DND-41 (cell line): ENCODE measurements around the gene OR12D3.
"Not testable (repeated sequence)": the region's sequence is repeated elsewhere in the genome, so short reads cannot be mapped to it uniquely, and the experiment has no call there.

Experiments used
- ATAC-seq: fragments of 200-7000 bp; cut with Tn5 transposase; 3 replicates; pipeline ENCODE4 v1.9.1; 2021; ENCODE audit warnings: low read depth; ENCODE audit not compliant: insufficient read depth
- DNase-seq: peaks from one replicate; pipeline ENCODE4 v3.0.0-alpha.2; 2020
- H2AFZ ChIP-seq: 2 replicates; pipeline ENCODE4 v1.6.0; 2012; ENCODE audit warnings: low read depth, low read length
- H3K27ac ChIP-seq: 2 replicates; pipeline ENCODE4 v1.5.1; 2012; ENCODE audit warnings: low read length, inconsistent platforms
- H3K27me3 ChIP-seq: fragments of 200-600 bp; sonication (generic); 2 replicates; pipeline ENCODE4 v1.6.0; 2012; ENCODE audit warnings: low read length, mild to moderate bottlenecking, inconsistent platforms; ENCODE audit not compliant: insufficient read depth, poor library complexity
- H3K36me3 ChIP-seq: 2 replicates; pipeline ENCODE4 v1.5.1; 2012; ENCODE audit warnings: low read length, inconsistent platforms; ENCODE audit not compliant: insufficient read depth
- H3K4me1 ChIP-seq: 2 replicates; pipeline ENCODE4 v1.5.1; 2012; ENCODE audit warnings: mild to moderate bottlenecking, low read length; ENCODE audit not compliant: insufficient read depth
- H3K4me2 ChIP-seq: 2 replicates; pipeline ENCODE4 v1.6.0; 2012; ENCODE audit warnings: mild to moderate bottlenecking, moderate library complexity, low read length, inconsistent platforms; ENCODE audit not compliant: insufficient read depth
- H3K4me3 ChIP-seq, 2 experiments: fragments of 200-600 bp in 1 of 2; shearing (Covaris generic) in 1 of 2; 2 replicates each; pipeline ENCODE4 v1.5.1; 2012 to 2016; ENCODE audit warnings: inconsistent platforms in 2 of 2, low read length in 2 of 2, mild to moderate bottlenecking in 2 of 2, low read depth in 1 of 2, moderate library complexity in 1 of 2
- H3K79me2 ChIP-seq: 2 replicates; pipeline ENCODE4 v1.6.0; 2012; ENCODE audit warnings: low read length, inconsistent platforms; ENCODE audit not compliant: insufficient read depth
- H3K9ac ChIP-seq: 2 replicates; pipeline ENCODE4 v1.6.0; 2012; ENCODE audit warnings: low read depth, mild to moderate bottlenecking, inconsistent platforms, low read length, moderate library complexity
- H3K9me3 ChIP-seq: 2 replicates; pipeline ENCODE4 v1.5.1; 2012; ENCODE audit warnings: low read length, moderate library complexity, mild to moderate bottlenecking, inconsistent platforms; ENCODE audit not compliant: insufficient read depth, severe bottlenecking
- H4K20me1 ChIP-seq: 2 replicates; pipeline ENCODE4 v1.6.0; 2012; ENCODE audit warnings: low read length; ENCODE audit not compliant: insufficient read depth
- CTCF ChIP-seq: IDR thresholded peaks from 2 replicates; pipeline ENCODE4 v1.5.1; 2012; ENCODE audit warnings: borderline replicate concordance, low read length, moderate library complexity, mild to moderate bottlenecking; ENCODE audit not compliant: poor library complexity, severe bottlenecking; ENCODE audit errors: extremely low read depth
- EZH2 ChIP-seq: IDR thresholded peaks from 3 replicates; pipeline ENCODE4 v1.6.1; 2012; ENCODE audit warnings: borderline replicate concordance, low read depth, mild to moderate bottlenecking, moderate library complexity, low read length, inconsistent platforms; ENCODE audit not compliant: severe bottlenecking

OR12D3 gene

GRCh38 chr6:29354980-29355379 is 20.1 kb downstream of the OR12D3 start:
- Histone ChIP-seq H3K9me3 (no peaks in the 10 kb centered on the region), H2AFZ (no peak overlapping the region), H3K4me3 (no peak overlapping the region), H3K79me2 (no peaks in the 10 kb centered on the region), H3K27me3 (peaks cover 7% of the 10 kb centered on the region), H3K4me1 (no peaks in the 10 kb centered on the region), H3K9ac (no peak overlapping the region), H3K4me2 (no peak overlapping the region), H3K27ac (no peak overlapping the region), H4K20me1 (no peaks in the 10 kb centered on the region), H3K36me3 (no peaks in the 10 kb centered on the region)
- DNase-seq (no peak), ATAC-seq (no peak)
- no peak for TF ChIP-seq EZH2
- TF ChIP-seq CTCF, result no peak

GRCh38 chr6:29349348-29349747 is 25.7 kb downstream of the OR12D3 start:
- H3K9ac ChIP-seq, H3K27me3 ChIP-seq, H2AFZ ChIP-seq, H3K9me3 ChIP-seq, H3K79me2 ChIP-seq, ATAC-seq, H4K20me1 ChIP-seq, DNase-seq, H3K4me1 ChIP-seq, H3K4me3 ChIP-seq, H3K4me2 ChIP-seq, H3K36me3 ChIP-seq, H3K27ac ChIP-seq: not testable (repeated sequence)

GRCh38 chr6:29345380-29345779 is 29.7 kb downstream of the OR12D3 start:
- Histone ChIP-seq H4K20me1 (no peaks in the 10 kb centered on the region), H3K4me3 (no peak overlapping the region), H3K79me2 (no peaks in the 10 kb centered on the region), H3K9me3 (no peaks in the 10 kb centered on the region), H3K4me2 (no peak overlapping the region), H2AFZ (no peak overlapping the region), H3K27me3 (no peaks in the 10 kb centered on the region), H3K4me1 (no peaks in the 10 kb centered on the region), H3K9ac (no peak overlapping the region), H3K36me3 (no peaks in the 10 kb centered on the region), H3K27ac (no peak overlapping the region)
- DNase-seq (no peak), ATAC-seq (no peak)
- TF ChIP-seq CTCF (no peak), EZH2 (no peak)

GRCh38 chr6:29336269-29336668 is 38.8 kb downstream of the OR12D3 start:
- H3K4me3 ChIP-seq, result no peak overlapping the region
- ATAC-seq (no peak), DNase-seq (no peak)
- H3K36me3 ChIP-seq, result no peaks in the 10 kb centered on the region
- H3K79me2 ChIP-seq, result no peaks in the 10 kb centered on the region
- H3K27ac ChIP-seq, result no peak overlapping the region
- no peaks in the 10 kb centered on the region for H3K4me1 ChIP-seq
- H2AFZ ChIP-seq, result no peak overlapping the region
- H3K9me3 ChIP-seq, result no peaks in the 10 kb centered on the region
- H3K27me3 ChIP-seq, result no peaks in the 10 kb centered on the region
- no peaks in the 10 kb centered on the region for H4K20me1 ChIP-seq
- H3K9ac ChIP-seq, result no peak overlapping the region
- no peak overlapping the region for H3K4me2 ChIP-seq
- no peak for TF ChIP-seq EZH2
- TF ChIP-seq CTCF, result no peak
